ENCODE measurements around the gene OR10V1.

DNA sequence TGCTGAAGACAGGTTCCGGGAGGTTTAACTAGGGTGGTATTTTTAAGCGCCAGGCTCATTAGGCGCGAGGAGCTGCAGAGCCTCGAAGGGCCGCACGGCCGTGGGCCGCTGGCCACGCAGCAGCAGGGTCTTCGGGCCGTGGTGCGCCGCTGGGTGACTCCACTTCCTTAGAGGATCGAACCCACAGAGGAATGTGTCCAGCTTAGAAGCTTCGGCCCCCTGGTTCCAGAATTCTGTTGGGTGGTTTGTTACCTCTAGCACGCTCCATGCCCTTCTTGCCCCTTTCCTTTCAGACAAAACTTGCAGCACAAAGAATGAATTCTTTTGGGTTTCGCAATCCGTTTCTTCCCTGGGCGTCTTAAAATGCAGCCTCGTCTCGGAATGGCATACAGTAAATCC, 44.0 kb downstream of the OR10V1 start:
- TF ChIP-seq, protein P1, sequence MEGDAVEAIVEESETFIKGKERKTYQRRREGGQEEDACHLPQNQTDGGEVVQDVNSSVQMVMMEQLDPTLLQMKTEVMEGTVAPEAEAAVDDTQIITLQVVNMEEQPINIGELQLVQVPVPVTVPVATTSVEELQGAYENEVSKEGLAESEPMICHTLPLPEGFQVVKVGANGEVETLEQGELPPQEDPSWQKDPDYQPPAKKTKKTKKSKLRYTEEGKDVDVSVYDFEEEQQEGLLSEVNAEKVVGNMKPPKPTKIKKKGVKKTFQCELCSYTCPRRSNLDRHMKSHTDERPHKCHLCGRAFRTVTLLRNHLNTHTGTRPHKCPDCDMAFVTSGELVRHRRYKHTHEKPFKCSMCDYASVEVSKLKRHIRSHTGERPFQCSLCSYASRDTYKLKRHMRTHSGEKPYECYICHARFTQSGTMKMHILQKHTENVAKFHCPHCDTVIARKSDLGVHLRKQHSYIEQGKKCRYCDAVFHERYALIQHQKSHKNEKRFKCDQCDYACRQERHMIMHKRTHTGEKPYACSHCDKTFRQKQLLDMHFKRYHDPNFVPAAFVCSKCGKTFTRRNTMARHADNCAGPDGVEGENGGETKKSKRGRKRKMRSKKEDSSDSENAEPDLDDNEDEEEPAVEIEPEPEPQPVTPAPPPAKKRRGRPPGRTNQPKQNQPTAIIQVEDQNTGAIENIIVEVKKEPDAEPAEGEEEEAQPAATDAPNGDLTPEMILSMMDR (IDR thresholded peaks at IDR 0.05): peak in 1 of 4 experiments; percentile 15
- TF ChIP-seq POLR2AphosphoS5 (IDR thresholded peaks at IDR 0.05) (no peak), POLR2A (IDR thresholded peaks at IDR 0.05) (no peak), EP300 (IDR thresholded peaks at IDR 0.05) (no peak)

Data from gastroesophageal sphincter (tissue), 3 donors.